H9 (cell line): ENCODE measurements around the gene PPFIBP2. TPM values are rescaled to one million over a fixed set of nuclear protein-coding genes. Genes with fewer than 3 reads are reported as not detected.

ENCODE experiments used
- DNase-seq: peaks from one replicate; pipeline ENCODE4 v3.0.0-alpha.2; 2017
- H2AFZ ChIP-seq: one replicate; pipeline ENCODE4 v1.6.1; 2013; ENCODE audit warnings: mild to moderate bottlenecking, low read length, control low read depth, moderate library complexity
- H2AK5ac ChIP-seq: 2 replicates; pipeline ENCODE4 v1.6.1; 2013; ENCODE audit warnings: low read length, control low read depth, mixed read lengths; ENCODE audit not compliant: insufficient read length
- H2BK120ac ChIP-seq: one replicate; pipeline ENCODE4 v1.6.1; 2013; ENCODE audit warnings: low read depth, mild to moderate bottlenecking, low read length, control low read depth, inconsistent platforms; ENCODE audit not compliant: poor library complexity, severe bottlenecking
- H2BK12ac ChIP-seq: 2 replicates; pipeline ENCODE4 v1.6.1; 2013; ENCODE audit warnings: low read length, control low read depth, mixed read lengths, low read depth; ENCODE audit not compliant: insufficient read length
- H2BK15ac ChIP-seq: 2 replicates; pipeline ENCODE4 v1.6.1; 2013; ENCODE audit warnings: low read depth, low read length, control low read depth
- H2BK20ac ChIP-seq: one replicate; pipeline ENCODE4 v1.6.1; 2013; ENCODE audit warnings: low read depth, mild to moderate bottlenecking, low read length, control low read depth, inconsistent platforms; ENCODE audit not compliant: poor library complexity, severe bottlenecking
- H2BK5ac ChIP-seq: 2 replicates; pipeline ENCODE4 v1.6.1; 2013; ENCODE audit warnings: low read length, control low read depth, mixed read lengths; ENCODE audit not compliant: insufficient read length
- H3K14ac ChIP-seq: 2 replicates; pipeline ENCODE4 v1.6.1; 2013; ENCODE audit warnings: low read length, control low read depth; ENCODE audit not compliant: insufficient read depth
- H3K18ac ChIP-seq: 2 replicates; pipeline ENCODE4 v1.6.1; 2013; ENCODE audit warnings: low read depth, mild to moderate bottlenecking, mixed read lengths, low read length, control low read depth; ENCODE audit not compliant: insufficient read length
- H3K23ac ChIP-seq: 2 replicates; pipeline ENCODE4 v1.6.1; 2013; ENCODE audit warnings: low read length, control low read depth, mixed read lengths, low read depth; ENCODE audit not compliant: insufficient read length
- H3K23me2 ChIP-seq: 2 replicates; pipeline ENCODE4 v1.6.1; 2013; ENCODE audit warnings: low read depth, mild to moderate bottlenecking, mixed read lengths, low read length, control low read depth; ENCODE audit not compliant: insufficient read length, poor library complexity, severe bottlenecking
- H3K27ac ChIP-seq: 2 replicates; pipeline ENCODE4 v1.5.1; 2013; ENCODE audit warnings: low read length, control low read depth, mixed read lengths, low read depth; ENCODE audit not compliant: insufficient read length
- H3K27me3 ChIP-seq: 2 replicates; pipeline ENCODE4 v1.6.1; 2013; ENCODE audit warnings: low read length, control low read depth, inconsistent platforms; ENCODE audit not compliant: insufficient read depth
- H3K4ac ChIP-seq: 2 replicates; pipeline ENCODE4 v1.6.1; 2013; ENCODE audit warnings: low read depth, mild to moderate bottlenecking, control low read depth, inconsistent platforms, low read length, moderate library complexity
- H3K4me1 ChIP-seq: 2 replicates; pipeline ENCODE4 v1.6.1; 2013; ENCODE audit warnings: low read length, control low read depth, inconsistent platforms; ENCODE audit not compliant: insufficient read depth
- H3K4me2 ChIP-seq: 2 replicates; pipeline ENCODE4 v1.6.1; 2013; ENCODE audit warnings: low read length, control low read depth, mixed read lengths; ENCODE audit not compliant: insufficient read length, insufficient read depth
- H3K56ac ChIP-seq: 2 replicates; pipeline ENCODE4 v1.6.1; 2013; ENCODE audit warnings: low read depth, mild to moderate bottlenecking, mixed read lengths, low read length, control low read depth; ENCODE audit not compliant: insufficient read length
- H3K79me1 ChIP-seq: 2 replicates; pipeline ENCODE4 v1.6.1; 2013; ENCODE audit warnings: low read depth, mild to moderate bottlenecking, moderate library complexity, low read length, control low read depth, inconsistent platforms; ENCODE audit not compliant: insufficient read depth, poor library complexity, severe bottlenecking
- H3K79me2 ChIP-seq: 2 replicates; pipeline ENCODE4 v1.6.1; 2013; ENCODE audit warnings: low read length, control low read depth, inconsistent platforms; ENCODE audit not compliant: insufficient read depth
- H3K9ac ChIP-seq: 2 replicates; pipeline ENCODE4 v1.6.1; 2013; ENCODE audit warnings: low read length, control low read depth, mixed read lengths; ENCODE audit not compliant: insufficient read length; ENCODE audit errors: extremely low read depth
- H3K9me3 ChIP-seq: one replicate; pipeline ENCODE4 v1.6.1; 2013; ENCODE audit warnings: low read depth, low read length, inconsistent platforms; ENCODE audit not compliant: control insufficient read depth
- H3T11ph ChIP-seq: one replicate; pipeline ENCODE4 v1.6.1; 2013; ENCODE audit warnings: mild to moderate bottlenecking, low read length, control low read depth, inconsistent platforms
- H4K20me1 ChIP-seq: one replicate; pipeline ENCODE4 v1.6.1; 2013; ENCODE audit not compliant: control insufficient read depth, insufficient read length, insufficient read depth
- H4K5ac ChIP-seq: 2 replicates; pipeline ENCODE4 v1.6.1; 2013; ENCODE audit warnings: low read depth, mild to moderate bottlenecking, mixed read lengths, low read length, control low read depth; ENCODE audit not compliant: insufficient read length
- H4K8ac ChIP-seq: replicated peaks from 2 replicates; pipeline ENCODE4 v1.6.1; 2013; ENCODE audit warnings: low read length, control low read depth, mixed read lengths, low read depth; ENCODE audit not compliant: insufficient read length
- H4K91ac ChIP-seq: 2 replicates; pipeline ENCODE4 v1.6.1; 2013; ENCODE audit warnings: low read depth, mild to moderate bottlenecking, moderate library complexity, mixed read lengths, low read length, control low read depth; ENCODE audit not compliant: insufficient read length
- H3K27ac Mint-ChIP-seq, 3 experiments: 2 replicates in 2 of 3; 3 replicates in 1 of 3; pipeline ENCODE4 v1.8.0; 2020 to 2021; ENCODE audit warnings: mixed read lengths in 3 of 3, mild to moderate bottlenecking in 1 of 3, moderate library complexity in 1 of 3
- H3K27me3 Mint-ChIP-seq: 2 replicates; pipeline ENCODE4 v1.8.0; 2021; ENCODE audit warnings: low read depth, mild to moderate bottlenecking, moderate library complexity, mixed read lengths
- H3K36me3 Mint-ChIP-seq, 3 experiments: 2 replicates in 2 of 3; 3 replicates in 1 of 3; pipeline ENCODE4 v1.8.0; 2020 to 2021; ENCODE audit warnings: low read depth in 3 of 3, mixed read lengths in 3 of 3; ENCODE audit not compliant: insufficient read depth in 1 of 3
- H3K4me1 Mint-ChIP-seq, 2 experiments: 2 replicates each; pipeline ENCODE4 v1.8.0; 2020; ENCODE audit warnings: mixed read lengths in 2 of 2
- H3K4me3 Mint-ChIP-seq, 2 experiments: 2 replicates in 1 of 2; 3 replicates in 1 of 2; pipeline ENCODE4 v1.8.0; 2020 to 2021; ENCODE audit warnings: mild to moderate bottlenecking in 2 of 2, mixed read lengths in 2 of 2, moderate library complexity in 1 of 2
- H3K9me3 Mint-ChIP-seq, 2 experiments: 2 replicates in 1 of 2; 3 replicates in 1 of 2; pipeline ENCODE4 v1.8.0; 2020; ENCODE audit warnings: mild to moderate bottlenecking in 2 of 2, mixed read lengths in 2 of 2, moderate library complexity in 1 of 2
- WGBS: extraction: QIAGEN DNeasy Blood & Tissue Kit; methylation state at CpG from one replicate; pipeline ENCODE4 v1.1.7; 2013; ENCODE audit warnings: missing lambda C conversion rate, low lambda C conversion rate, mixed read lengths; ENCODE audit not compliant: insufficient read length; ENCODE audit errors: extremely low coverage; 5-methylcytosine and 5-hydroxymethylcytosine counted together
- total RNA-seq: library from RNA; stranded (reverse); gene quantifications from 2 replicates; pipeline ENCODE4 v1.2.1, GENCODE V29; 2021
- TF ChIP-seq, protein P1 (sequence below): fragments of 200-600 bp; sonication (generic); conservative IDR thresholded peaks from 3 replicates; pipeline ENCODE4 v1.8.0; 2021; ENCODE audit warnings: antibody characterized with exemption, mild to moderate bottlenecking

Gene PPFIBP2
- total RNA-seq, 1 experiment from 2014 or later, result 8.3 TPM

DNA sequence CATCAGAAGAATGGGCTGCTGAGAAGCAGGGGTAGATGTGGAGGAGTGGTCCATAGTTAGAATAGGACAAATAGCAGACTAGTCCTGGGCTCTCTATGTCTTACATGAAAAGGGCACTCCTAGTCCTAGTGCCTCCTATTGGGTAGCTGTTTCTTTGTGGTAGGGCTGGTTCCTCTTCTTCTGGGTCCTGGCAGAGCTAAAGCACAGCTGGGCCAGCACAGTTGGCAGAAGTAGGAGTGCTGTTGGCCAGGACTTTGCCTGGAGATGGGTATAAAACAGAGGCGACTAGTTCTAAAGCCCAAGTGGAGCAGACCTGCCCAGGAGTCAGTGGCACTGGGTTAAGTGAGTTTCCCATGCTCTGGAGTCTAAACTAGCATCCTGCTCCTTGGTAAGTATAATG, 55.2 kb downstream of the PPFIBP2 start:
- Histone ChIP-seq H3K79me1 (no peaks in the 10 kb centered on the region), H3K27ac (no peak overlapping the region), H2BK12ac (no peak overlapping the region), H4K5ac (no peak overlapping the region), H3K9ac (no peak overlapping the region), H3K9me3 (no peaks in the 10 kb centered on the region), H3K18ac (no peak overlapping the region), H3K4me2 (no peak overlapping the region), H3K79me2 (no peaks in the 10 kb centered on the region), H2AK5ac (no peak overlapping the region), H4K8ac (no peak overlapping the region), H3K14ac (no peak overlapping the region), H4K20me1 (no peaks in the 10 kb centered on the region), H3T11ph (no peak overlapping the region), H3K23ac (no peak overlapping the region), H3K4me1 (peaks cover 4% of the 10 kb centered on the region; the same call in 1 of the 2 replicates), H3K4ac (no peak overlapping the region), H3K27me3 (no peaks in the 10 kb centered on the region), H3K56ac (no peak overlapping the region), H2AFZ (no peak overlapping the region), H4K91ac (no peak overlapping the region), H3K23me2 (no peaks in the 10 kb centered on the region), H2BK20ac (no peak overlapping the region), H2BK120ac (no peak overlapping the region), H2BK5ac (no peak overlapping the region), H2BK15ac (no peak overlapping the region)
- Mint-ChIP-seq H3K36me3 (peaks cover 11 to 14% (median 14%) of the 10 kb centered on the region in 3 experiments), H3K9me3 (peaks cover 0 to 8% of the 10 kb centered on the region in 2 experiments; a peak in 3 of 5 replicates), H3K4me1 (peaks cover 27 to 32% of the 10 kb centered on the region in 2 experiments), H3K27ac (peak overlapping the region in 1 of 3 experiments; percentile 13; a peak in 1 of 7 replicates), H3K27me3 (no peaks in the 10 kb centered on the region; the same call in 1 of the 2 replicates), H3K4me3 (no peak overlapping the region)
- no peak for DNase-seq
- no CpG with 5 or more reads among the region's 1 CpG for WGBS
- TF ChIP-seq, protein P1, sequence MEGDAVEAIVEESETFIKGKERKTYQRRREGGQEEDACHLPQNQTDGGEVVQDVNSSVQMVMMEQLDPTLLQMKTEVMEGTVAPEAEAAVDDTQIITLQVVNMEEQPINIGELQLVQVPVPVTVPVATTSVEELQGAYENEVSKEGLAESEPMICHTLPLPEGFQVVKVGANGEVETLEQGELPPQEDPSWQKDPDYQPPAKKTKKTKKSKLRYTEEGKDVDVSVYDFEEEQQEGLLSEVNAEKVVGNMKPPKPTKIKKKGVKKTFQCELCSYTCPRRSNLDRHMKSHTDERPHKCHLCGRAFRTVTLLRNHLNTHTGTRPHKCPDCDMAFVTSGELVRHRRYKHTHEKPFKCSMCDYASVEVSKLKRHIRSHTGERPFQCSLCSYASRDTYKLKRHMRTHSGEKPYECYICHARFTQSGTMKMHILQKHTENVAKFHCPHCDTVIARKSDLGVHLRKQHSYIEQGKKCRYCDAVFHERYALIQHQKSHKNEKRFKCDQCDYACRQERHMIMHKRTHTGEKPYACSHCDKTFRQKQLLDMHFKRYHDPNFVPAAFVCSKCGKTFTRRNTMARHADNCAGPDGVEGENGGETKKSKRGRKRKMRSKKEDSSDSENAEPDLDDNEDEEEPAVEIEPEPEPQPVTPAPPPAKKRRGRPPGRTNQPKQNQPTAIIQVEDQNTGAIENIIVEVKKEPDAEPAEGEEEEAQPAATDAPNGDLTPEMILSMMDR, result no peak
